Measurements from ENCODE around the gene CGAS.
A peak's percentile ranks its signal among the peaks of the same experiment; 100 is the strongest.
"Not testable (repeated sequence)": the region's sequence is repeated elsewhere in the genome, so short reads cannot be mapped to it uniquely, and the experiment has no call there.

CGAS gene

DNA sequence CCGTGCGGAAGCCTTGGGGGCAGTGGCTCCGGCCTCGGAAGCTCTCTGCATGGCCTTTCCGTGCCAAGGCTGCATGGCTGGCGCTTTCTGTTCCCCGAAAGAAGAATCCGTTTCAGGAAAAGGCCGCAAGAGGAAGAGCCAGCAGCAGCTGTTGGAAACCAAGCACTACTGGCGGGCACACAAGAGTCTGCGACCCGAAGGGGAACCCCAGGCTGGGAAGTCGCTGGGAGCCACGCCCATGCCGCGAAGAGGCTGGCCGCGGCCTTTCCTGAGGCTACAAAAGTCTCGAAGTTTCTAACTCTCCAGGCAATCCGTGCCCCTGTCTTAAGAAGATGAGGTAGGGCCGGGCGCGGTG is at the start of gene CGAS:
Gene CGAS, minus strand, starts transcription at position 191 of the 355 bp plus-strand sequence. Its CDS starts 116 bp downstream, at position 75.
- peak; percentile 89 for DNase-seq

DNA sequence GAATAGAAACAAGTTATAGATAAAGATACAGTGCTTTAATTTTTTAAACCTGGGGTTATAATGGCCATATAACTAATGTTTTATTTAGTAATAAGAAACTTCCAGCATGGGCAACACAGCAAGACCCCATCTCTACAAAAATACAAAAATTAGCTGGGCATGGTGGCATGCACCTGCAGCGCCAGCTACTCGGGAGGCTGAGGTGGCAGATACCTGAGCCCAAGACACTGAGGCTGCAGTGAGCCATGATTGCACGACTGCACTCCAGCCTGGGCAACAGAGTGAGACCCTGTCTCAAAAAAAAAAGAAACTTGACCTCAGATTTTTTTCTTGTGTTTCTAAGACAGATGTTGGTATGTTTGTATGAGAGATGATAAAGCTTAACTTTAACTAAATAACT is 45.8 kb upstream of the CGAS start:
- DNase-seq = no peak

DNA sequence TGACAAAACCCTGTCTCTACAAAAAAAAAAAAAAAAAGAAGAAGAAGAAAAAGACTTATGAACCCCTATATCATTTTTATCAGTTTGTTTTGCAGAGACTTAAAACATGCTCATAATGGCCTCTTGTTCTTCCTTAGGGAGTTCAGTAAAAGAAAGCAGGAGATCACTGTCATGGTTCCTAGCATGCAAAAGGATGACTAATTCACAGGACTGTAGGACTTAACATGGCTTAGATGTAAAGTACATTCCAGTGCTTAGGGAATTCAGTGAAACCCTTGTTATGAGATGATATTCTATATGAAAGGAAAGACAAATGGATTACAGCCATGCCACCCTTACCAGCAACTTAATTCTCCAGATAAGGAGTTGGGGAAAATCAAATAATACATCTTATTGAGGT is 39.3 kb upstream of the CGAS start:
- no peak for DNase-seq

DNA sequence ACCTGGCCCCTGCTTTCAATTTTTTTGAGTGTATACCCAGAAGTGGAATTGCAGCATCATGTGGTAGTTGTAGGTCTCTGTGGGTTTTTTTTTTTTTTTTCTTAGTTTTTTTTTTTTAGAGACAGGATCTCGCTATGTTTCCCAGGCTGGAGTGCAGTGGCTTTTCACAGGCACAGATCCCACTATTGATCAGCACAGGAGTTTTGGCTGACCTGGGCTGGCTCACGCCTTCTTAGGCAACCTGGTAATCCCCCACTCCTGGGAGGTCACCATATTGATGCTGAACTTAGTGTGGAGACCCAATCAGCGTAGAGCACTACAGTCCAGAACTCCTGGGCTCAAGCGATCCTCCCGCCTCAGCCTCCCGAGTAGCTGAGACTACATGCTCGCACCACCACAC is 35.4 kb upstream of the CGAS start:
- no peak for DNase-seq

DNA sequence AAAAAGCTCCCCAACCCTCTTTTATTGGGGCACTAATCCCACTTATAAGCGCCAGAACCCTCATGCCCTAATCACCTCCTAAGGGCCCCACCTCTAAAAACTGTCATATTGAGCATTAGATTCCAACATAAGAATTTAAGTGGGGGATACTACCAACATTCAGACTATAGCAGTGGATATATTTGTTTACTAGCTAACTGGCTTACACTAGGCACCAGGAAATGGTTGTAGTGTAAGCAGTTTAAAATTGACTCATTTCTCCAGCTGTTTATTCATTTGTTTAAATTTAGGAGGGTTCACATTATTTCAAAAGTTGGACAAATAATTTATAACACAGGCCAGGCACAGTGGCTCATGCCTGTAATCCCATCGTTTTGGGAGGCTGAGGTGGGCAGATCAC is 32.3 kb upstream of the CGAS start:
- no peak for DNase-seq

DNA sequence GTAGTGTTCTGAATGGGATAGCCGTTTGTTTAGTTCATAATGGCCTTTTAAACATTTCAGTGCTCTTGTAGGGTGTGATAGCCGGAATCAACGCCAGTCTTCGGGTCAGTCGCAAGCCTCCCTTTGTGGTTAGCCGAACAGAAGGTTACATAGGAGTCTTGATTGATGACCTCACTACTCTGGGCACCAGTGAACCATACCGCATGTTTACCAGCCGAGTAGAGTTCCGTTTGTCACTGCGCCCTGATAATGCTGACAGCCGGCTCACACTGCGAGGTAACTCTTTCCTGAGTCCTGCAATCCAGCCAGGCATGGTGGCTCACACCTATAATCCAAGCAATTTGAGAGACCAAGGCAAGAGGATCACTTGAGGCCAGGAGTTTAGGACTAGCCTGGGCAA is 29.9 kb upstream of the CGAS start:
- no peak for DNase-seq

DNA sequence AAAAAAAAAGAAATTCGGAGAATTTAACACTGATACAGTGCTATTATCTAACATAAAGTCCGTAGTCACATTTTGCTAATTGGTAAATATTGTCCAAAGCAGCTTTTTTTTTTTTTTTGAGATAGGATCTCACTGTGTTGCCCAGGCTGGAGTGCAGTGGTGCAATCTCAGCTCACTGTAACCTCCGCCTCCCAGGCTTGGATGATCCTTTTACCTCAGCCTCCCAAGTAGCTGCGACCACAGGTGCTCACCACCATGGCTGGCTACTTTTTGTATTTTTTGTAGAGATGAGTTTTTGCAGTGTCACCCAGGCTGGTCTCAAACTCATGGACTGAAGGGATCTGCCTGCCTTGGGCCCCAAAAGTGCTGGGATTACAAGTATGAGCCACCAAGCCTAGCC is 25.3 kb upstream of the CGAS start:
- DNase-seq = no peak

DNA sequence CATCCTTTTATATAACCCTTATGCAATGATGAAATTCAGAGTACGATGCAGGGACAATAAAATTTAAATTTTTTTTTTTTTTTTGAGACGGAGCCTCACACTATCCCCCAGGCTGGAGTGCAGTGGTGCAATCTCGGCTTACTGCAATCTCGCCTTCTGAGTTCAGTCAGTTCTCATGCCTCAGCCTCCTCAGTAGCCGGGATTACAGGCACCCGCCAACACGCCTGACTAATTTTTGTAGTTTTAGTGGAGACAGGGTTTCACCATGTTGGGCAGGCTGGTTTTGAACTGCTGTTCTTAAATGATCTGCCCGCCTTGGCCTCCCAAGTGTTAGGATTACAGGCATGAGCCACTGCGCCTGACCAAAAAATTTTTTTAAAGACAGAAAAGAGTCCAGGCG is 24.6 kb upstream of the CGAS start:
- no peak for DNase-seq

DNA sequence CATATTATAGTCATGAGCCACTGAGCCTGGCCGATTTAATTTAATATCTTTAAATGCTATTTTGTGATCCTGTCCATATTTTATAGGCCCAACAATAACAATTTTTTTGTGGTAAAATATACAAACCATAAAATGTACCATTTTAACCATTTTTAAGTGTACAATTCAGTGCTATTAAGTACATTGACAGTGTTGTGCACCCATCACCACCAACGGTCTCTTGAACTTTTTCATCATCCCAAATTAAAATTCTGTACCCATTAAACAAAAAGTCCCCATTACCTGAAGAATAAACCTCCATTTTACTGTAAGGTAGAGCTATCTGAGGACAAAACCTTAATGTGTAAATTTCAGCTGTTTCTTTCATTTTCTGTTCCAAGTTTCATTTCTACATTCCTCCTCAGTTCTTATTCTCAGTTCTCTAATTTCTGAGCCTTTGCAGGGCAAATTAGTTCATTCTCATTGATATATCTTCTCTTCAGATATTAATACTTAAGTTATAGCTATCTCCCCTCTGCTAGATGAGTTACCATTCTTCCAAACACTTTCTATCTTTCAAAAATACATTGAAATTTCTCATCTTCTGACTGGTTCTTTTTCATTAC is 19.7 kb upstream of the CGAS start:
- DNase-seq = no peak

DNA sequence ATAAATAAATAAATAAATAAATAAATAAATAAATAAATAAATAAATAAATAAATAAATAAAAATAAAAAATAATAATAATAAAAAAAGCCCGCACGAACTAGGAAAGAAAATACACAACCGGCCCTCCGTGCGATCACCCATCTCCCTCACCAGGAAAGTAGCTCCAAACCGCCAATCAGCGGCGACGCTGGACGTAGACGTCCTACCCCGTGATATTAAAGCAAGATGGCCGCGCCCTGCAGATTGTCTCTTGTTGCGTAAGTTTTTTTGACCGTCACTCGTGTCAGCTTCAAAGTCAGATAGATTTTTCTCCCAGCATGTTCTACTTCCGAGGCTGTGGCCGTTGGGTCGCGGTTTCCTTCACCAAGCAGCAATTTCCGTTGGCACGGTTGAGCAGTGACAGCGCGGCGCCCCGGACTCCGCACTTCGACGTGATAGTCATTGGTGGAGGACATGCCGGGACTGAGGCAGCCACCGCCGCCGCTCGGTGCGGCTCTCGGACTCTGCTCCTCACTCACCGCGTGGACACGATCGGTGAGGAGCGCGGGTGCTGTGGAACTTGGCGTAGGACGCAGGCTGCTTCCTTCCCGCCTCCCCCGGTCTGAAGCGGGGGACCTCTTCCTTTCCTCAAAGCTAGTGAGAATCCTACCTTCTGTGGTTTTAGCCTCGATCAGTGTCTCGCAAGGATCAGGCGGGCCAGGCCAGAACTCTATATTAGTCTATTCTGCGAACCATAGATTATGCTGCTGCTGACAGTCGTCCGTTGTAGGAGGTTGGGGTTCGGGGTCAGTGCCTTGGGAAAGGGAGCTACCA is 9.6 kb upstream of the CGAS start, which contains the start of gene MTO1:
Gene MTO1, plus strand, starts transcription at position 201 of the 814 bp plus-strand sequence. Its CDS starts 118 bp downstream, at position 319.
- DNase-seq = peak; percentile 87

DNA sequence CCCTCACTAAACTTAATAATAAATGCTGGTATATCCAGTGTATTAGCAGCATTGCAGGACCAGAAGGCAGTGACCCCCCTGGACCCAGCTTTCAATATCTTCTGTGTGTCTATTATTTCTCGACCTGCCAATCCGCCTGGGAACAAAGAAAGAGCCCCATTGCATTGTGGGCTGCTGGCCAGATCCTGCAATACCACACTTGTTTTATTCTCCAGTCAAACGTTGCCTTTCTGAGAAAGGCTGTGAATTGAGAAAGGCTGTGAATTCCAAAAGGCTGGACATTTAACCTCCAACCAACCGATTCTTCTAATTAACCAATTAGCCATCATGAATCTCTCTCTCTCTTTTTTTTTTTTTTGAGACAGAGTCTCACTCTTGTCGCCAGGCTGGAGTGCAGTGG is 8.0 kb upstream of the CGAS start:
- no peak for DNase-seq

DNA sequence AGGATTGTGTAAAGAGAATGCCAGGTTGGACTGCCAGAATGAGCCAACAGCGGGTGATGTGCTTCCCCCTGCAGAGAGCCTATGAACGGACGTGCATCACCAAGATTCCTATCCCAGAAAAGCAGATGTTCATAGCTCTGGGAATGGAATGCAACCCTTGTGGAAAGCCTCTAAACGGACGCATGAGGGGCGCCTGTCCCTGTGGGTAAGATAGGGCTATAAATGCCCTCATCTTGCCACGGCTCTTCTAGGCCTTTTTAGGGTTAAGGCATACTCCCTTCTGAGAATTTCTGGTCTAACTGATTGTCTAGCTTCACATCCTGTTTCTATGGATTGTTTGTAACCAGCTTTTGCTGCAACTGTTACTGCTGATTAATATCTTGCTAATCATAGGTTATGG is 7.4 kb upstream of the CGAS start:
- DNase-seq = not testable (repeated sequence)

DNA sequence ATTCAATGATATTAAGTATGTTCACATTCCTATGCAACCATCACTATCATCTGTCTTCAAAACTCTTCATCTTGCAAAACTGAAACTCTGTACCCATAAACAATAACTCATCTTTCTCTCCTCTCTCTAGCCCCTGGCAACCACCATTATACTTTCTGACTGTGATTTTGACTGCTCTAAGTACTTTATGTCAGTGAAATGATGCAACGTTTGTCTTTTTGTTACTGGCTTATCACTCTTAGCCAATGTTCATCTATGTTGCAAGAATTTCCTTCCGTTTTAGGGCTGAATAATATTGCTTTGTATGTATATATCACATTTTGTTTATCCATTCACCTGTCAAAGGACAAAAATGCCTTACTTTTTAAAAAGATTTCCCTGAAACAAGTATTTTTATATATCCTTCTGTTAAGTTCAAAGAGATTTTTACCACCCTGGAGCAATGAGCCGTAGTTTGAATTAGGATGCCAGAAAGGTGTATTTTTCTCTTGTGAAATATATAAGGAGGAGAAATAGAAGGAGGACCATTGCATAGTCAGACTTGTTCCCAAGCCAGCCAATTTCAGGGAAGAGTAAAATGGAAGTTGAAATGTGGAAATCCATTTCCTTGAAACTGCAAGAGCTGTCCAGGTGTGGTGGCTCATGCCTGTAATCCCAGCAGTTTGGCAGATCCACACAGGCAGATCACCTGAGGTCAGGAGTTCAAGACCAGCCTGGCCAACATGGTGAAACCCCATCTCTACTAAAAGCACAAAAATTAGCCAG is 4.0 kb upstream of the CGAS start:
- DNase-seq = no peak

DNA sequence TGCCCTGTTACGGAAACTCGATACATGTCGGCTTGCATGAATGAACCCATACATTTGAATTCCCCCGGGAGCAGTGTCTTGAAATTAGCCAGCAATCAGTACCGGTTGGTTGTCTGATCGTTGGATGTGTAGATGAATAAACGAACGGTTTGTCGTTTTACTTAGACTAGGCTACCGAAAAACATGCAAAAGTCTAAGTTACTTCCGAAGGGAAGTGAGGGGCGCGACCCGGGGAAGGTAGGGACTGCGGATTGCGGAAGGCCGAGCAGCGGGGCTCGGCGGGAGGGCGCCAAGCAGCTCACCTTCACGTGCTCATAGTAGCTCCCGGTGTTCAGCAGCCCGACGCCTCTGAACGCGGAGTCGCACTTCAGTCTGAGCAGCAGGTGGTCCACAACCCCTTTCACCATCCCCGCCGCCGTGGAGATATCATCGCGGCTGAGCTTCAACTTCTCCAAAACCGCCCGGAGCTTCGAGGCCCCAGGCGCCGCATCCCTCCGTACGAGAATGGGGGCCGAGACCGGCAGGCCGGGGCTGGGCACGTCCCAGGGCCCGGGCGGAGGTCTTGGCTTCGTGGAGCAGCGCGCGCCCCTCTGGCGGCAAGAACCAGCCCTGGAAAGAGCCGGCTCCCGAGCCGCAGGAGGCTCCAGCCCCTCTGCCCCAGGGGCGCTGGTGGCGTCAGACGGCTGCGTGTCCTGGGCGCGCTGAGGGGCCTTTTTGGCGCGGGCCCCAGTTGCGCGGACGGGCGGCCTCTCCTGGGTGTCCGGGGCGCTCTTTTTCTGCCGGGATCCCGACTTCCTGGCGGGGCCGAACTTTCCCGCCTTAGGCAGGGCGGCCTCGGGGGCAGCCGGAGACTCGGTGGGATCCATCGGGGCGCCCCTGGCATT is 632 bp downstream of the CGAS start:
- DNase-seq = no peak

DNA sequence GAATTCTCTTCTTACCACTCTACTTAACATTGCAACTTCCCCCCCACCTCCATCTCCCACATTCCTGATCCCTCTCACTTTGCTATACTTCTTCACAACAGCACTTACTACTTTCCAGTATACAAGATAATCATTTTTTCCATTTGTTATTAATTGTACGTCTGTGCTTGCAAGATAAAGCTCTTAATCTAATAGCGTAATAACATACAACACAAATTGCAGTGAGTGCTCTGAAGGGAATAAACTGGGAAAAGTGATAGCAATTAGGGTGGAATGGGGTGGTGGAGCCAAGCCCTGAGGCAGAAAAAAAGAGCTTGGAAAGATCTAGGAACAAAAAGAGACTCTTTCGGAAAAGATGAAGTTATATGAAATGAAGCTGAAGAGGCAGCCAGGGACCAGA is 8.5 kb downstream of the CGAS start:
- DNase-seq = no peak

DNA sequence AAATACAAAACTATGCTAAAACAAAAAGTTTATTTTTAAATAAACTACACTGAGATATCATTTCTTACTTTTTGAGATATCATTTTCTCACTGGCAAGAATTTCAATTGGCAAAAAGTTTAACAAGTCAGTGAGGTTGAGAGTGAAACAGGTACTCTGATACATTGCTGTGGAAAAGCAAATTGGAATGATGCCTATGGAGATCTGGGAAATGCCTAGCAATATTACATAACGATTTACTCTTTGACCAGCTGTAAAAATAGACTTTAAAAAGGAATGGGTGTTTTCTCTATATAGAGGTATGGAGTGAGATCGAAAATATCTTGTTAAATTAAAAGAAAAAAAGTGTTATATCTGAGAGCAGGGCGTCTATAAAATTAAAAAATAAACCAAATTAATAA is 16.9 kb downstream of the CGAS start:
- no peak for DNase-seq

DNA sequence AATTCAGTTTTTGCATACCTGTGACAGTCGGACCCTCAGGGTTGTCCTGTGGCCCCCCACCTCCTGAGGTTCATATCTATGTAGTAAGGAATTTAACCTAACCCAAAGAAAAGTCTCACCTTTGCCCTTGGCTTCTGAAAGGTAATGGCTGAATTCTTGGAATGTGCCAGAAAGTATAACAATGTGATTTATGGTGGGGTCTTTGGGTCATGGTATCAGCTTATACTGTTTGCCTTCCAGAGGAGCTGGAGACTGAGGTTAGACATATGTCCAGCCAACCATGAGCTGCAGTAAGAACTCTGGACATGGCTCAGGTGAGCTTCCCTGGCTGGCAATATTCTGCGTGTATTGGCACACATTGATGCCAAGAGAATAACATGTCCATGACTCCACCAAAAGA is 30.6 kb downstream of the CGAS start:
- no peak for DNase-seq

DNA sequence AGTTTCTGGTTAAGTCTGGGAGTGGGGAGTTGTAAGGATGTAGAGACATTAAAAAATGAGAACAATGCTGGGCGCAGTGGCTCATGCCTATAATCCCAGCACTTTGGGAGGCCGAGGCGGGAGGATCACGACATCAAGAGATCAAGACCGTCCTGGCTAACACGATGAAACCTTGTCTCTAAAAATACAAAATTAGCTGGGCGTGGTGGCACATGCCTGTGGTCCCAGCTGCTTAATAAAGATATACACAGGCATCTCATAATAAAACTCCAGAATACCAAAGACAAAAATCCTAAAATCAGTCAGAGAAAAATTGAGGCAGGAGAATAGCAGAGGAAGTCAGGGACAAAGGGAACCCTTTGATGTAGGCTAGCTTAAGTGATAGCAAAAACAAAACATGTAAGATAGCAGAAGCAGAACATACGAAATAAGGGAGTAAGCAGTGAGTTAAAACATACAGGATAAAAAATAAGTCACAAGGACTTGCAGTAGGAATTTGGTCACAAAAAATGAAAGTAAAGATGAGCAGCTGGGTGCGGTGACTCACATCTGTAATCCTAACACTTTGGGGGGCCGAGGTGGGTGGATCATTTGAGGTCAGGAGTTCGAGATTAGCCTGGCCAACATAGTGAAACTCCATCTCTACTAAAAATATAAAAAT is 33.9 kb downstream of the CGAS start:
- no peak for DNase-seq

DNA sequence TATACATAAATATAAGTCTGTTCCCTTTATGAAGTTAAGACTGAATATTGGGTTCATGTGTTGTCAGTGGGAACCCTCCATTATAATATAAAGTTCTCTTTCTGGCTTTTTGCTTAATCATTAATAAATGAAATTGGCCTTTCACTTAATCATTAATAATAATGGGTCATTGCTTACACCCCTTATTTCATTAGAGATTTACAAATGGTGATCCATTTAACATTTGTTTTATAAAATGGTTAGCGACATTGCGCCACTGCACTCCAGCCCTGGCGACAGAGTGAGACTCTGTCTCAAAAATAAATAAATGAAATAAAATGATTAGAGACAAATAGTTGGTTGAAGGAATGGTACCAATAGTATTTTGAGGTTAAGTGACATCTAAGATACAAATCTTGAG is 39.0 kb downstream of the CGAS start:
- DNase-seq = no peak

DNA sequence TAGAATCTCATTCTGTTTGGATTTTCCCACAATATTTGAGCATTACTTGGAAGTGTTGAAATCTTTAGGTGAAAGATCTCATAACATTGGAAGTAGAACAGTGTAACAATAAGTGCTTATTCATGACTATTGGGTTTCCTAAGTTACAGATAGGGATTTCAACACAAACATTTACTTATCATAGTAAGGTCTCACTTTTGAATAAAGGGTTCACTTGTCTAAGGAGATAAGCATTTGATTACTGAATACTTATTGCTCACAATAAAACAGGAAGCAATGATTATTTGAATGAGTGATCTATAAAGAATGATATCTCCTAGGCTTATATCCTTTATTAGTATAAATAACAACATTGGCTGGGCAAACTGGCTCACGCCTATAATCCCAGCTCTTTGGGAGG is 42.7 kb downstream of the CGAS start:
- no peak for DNase-seq

DNA sequence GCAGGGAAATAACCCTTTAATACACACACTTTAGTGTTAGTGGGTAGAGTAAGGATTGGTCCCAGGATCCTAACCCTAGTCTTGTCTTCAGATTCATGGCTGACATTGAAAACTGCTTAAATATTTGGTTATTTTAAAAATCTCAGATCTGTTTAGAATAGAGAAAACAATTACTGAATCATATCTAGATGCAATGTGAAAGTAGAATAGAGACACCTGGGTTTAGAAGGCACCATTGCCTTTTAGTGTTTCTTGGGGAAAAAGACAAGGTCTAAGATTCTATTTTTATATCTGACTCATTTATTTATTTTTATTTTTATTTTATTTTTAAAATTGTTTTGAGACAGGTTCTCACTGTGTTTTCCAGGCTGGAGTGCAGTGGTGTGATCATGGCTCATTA is 51.4 kb downstream of the CGAS start:
- no peak for DNase-seq

DNA sequence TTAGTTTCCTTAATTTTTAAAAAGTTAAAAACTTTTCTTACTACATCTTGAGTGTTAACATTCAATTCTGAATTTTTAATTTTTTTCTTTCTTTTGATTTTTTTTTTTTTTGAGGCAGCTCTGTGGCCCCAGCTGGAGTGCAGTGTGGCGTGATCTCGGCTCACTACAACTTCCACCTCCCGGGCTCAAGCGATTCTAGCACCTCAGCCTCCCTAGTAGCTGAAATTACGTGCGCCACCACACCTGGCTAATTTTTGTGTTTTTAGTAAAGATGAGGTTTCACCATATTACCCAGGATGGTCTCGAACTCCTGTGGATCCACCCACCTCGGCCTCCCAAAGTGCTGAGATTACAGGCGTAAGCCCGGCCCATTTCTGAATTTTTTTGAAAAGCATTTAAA is 56.2 kb downstream of the CGAS start:
- DNase-seq = no peak

All from activated CD8-positive, alpha-beta memory T cell treated with anti-CD3 and anti-CD28 coated beads for 24 hours (primary cell).